Peyer's patch (tissue), 4 donors: Measurements from ENCODE around the gene PI4K2B.
A peak's percentile ranks its signal among the peaks of the same experiment; 100 is the strongest.

ENCODE experiments used
- CTCF ChIP-seq, 6 experiments: fragments of 450-650 bp in 4 of 6; fragments of 200-600 bp in 2 of 6; sonication (generic) in 1 of 6; IDR thresholded peaks; one replicate each; pipeline ENCODE4 v1.5.1; 2017 to 2019; ENCODE audit warnings: antibody characterized with exemption in 6 of 6, mild to moderate bottlenecking in 3 of 6, moderate library complexity in 1 of 6
- POLR2A ChIP-seq, 2 donors: fragments of 450-650 bp; IDR thresholded peaks; one replicate each; pipeline ENCODE4 v1.5.1; 2017; ENCODE audit warnings: antibody characterized with exemption in 2 of 2, mild to moderate bottlenecking in 2 of 2, moderate library complexity in 2 of 2

- TF ChIP-seq CTCF (IDR thresholded peaks at IDR 0.05) (no peak), POLR2A (IDR thresholded peaks at IDR 0.05) (peak; percentile 92 to 97)
Observed at GRCh38 chr4:25233737-25234389, at the start of gene PI4K2B.
